Muscle of leg (tissue), 11 donors: ENCODE measurements around the gene USP21. TPM values are rescaled to one million over a fixed set of nuclear protein-coding genes. Genes with fewer than 3 reads are reported as not detected.

Source experiments
- DNase-seq: peaks from one replicate; pipeline ENCODE4 v3.0.0; 2013
- H3K27ac ChIP-seq: one replicate; pipeline ENCODE4 v1.5.1; 2013; ENCODE audit warnings: mild to moderate bottlenecking, low read length, control low read depth
- H3K27me3 ChIP-seq: one replicate; pipeline ENCODE4 v1.6.1; 2013; ENCODE audit warnings: low read length; ENCODE audit not compliant: control insufficient read depth, insufficient read depth
- H3K36me3 ChIP-seq: one replicate; pipeline ENCODE4 v1.6.1; 2013; ENCODE audit warnings: low read length; ENCODE audit not compliant: control insufficient read depth, insufficient read depth
- H3K4me1 ChIP-seq: one replicate; pipeline ENCODE4 v1.6.1; 2013; ENCODE audit warnings: low read length; ENCODE audit not compliant: control insufficient read depth, insufficient read depth
- H3K4me3 ChIP-seq: one replicate; pipeline ENCODE4 v1.5.1; 2013; ENCODE audit warnings: low read length, control low read depth
- H3K9me3 ChIP-seq: replicated peaks from 2 replicates; pipeline ENCODE4 v1.6.1; 2013; ENCODE audit warnings: low read depth, low read length; ENCODE audit not compliant: control insufficient read depth
- WGBS: methylation state at CpG from one replicate; pipeline ENCODE4 v1.1.5; 2013; ENCODE audit warnings: missing lambda C conversion rate; ENCODE audit not compliant: insufficient coverage; 5-methylcytosine and 5-hydroxymethylcytosine counted together
- polyA plus RNA-seq, 8 donors: library from polyadenylated mRNA; unstranded; fragments of 120-200 nt; gene quantifications; one replicate each; pipeline versions ENCODE4 v1.2.1 to v1.2.3, GENCODE V29; 2013; ENCODE audit warnings: inconsistent platforms in 1 of 8, low replicate concordance in 1 of 8; ENCODE audit not compliant: insufficient read length in 8 of 8, insufficient read depth in 1 of 8
- total RNA-seq: library from RNA; stranded (reverse); fragments of 120-200 nt; gene quantifications from one replicate; pipeline ENCODE4 v1.2.4, GENCODE V29; 2013

The USP21 gene
- total and polyA plus RNA-seq, 9 donors: 10.4 to 36.2 (median 26.2) TPM

GRCh38 chr1:161192476-161193465 is 33.5 kb downstream of the USP21 start:
- peak overlapping the region; percentile 20 for H3K27ac ChIP-seq
- no peak overlapping the region for H3K4me3 ChIP-seq
- WGBS: 73% methylated on average over 8 of the region's 15 CpGs
- DNase-seq: peak; percentile 86
- no peaks in the 10 kb centered on the region for H3K9me3 ChIP-seq
- no peaks in the 10 kb centered on the region for H3K27me3 ChIP-seq
- peaks cover 42% of the 10 kb centered on the region for H3K36me3 ChIP-seq
- peaks cover 48% of the 10 kb centered on the region for H3K4me1 ChIP-seq

DNA sequence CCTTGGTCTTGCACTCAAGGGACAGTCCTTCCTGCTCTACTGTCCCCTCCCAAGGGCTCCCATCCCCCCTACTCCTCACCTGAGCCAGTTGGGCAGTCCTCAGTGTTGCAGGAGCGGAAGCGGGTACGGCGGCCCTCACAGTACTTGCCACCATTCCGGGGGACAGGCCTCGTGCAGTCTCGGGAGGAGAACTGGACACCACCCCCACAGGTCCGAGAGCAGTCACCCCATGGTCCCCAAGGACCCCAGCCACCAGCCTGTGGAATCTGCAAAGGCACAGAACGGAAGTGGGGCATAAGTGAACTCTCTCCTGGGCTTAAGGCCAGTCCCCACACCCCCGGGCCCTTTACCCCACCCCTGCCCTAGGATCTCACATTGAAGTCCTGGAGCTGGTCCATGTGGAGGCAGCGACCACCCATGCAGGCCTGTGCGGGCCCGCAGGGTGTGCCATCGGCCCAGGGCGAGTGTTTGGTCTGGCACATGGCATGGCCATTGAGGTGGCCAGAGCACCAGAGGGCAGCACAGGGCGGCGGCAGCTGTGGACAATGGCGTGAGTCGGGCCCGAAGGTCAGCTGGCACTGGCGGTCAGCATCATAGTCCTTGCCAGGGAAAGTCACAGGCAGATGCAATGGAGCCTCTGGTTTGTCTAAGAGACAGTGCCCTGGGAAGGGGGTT is 34.4 kb downstream of the USP21 start:
- H3K27ac ChIP-seq: no peak overlapping the region

GRCh38 chr1:161195171-161195570 is 35.9 kb downstream of the USP21 start:
- Histone ChIP-seq H3K27ac (no peak overlapping the region), H3K4me3 (no peak overlapping the region)
- 93% methylated on average over 3 of the region's 4 CpGs for WGBS

More for the DNA sequence above, 34.4 kb downstream of the USP21 start:
- H3K4me3 ChIP-seq: no peak overlapping the region
- 83% methylated on average over 18 of the region's 21 CpGs for WGBS
- peaks cover 42% of the 10 kb centered on the region for H3K36me3 ChIP-seq
- DNase-seq: no peak
- H3K9me3 ChIP-seq: no peaks in the 10 kb centered on the region
- peaks cover 53% of the 10 kb centered on the region for H3K4me1 ChIP-seq
- no peaks in the 10 kb centered on the region for H3K27me3 ChIP-seq

DNA sequence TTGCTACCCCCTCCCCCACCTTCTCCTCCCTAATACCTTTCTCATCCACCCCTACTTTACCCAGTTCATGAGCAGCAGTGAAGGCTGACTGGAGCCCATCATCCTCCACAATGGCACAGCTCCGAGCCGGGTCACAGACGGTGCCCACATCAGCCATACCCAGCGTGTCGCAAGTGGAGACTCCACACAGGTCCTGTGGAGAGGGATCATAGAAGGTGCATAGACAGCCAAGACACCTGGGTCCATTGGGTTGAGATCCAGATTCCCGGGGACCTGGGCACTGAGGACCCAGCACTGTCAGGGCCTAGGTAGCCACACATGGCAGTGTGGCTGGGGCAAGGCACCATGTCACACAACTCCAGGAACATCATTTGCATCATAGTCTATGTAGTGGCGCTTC is 36.8 kb downstream of the USP21 start:
- Histone ChIP-seq H3K27me3 (no peaks in the 10 kb centered on the region), H3K27ac (peak overlapping the region; percentile 6), H3K36me3 (peaks cover 39% of the 10 kb centered on the region), H3K9me3 (no peaks in the 10 kb centered on the region), H3K4me3 (peak overlapping the region; percentile 46), H3K4me1 (peaks cover 75% of the 10 kb centered on the region)
- no peak for DNase-seq
- 80% methylated on average over 5 of the region's 7 CpGs for WGBS

More at GRCh38 chr1:161195171-161195570, 35.9 kb downstream of the USP21 start:
- peak; percentile 58 for DNase-seq
- Histone ChIP-seq H3K9me3 (no peaks in the 10 kb centered on the region), H3K27me3 (no peaks in the 10 kb centered on the region), H3K36me3 (peaks cover 42% of the 10 kb centered on the region), H3K4me1 (peaks cover 68% of the 10 kb centered on the region)

GRCh38 chr1:161196521-161197451 is 37.5 kb downstream of the USP21 start:
- 42% methylated on average over 18 of the region's 27 CpGs for WGBS
- peak; percentile 97 for DNase-seq

GRCh38 chr1:161197560-161198193 is 38.4 kb downstream of the USP21 start:
- DNase-seq: peak; percentile 54
- 26% methylated on average over 8 of the region's 11 CpGs for WGBS
- Histone ChIP-seq H3K27ac (peak overlapping the region; percentile 99), H3K4me3 (peak overlapping the region; percentile 46), H3K27me3 (no peaks in the 10 kb centered on the region), H3K36me3 (peaks cover 29% of the 10 kb centered on the region), H3K4me1 (peaks cover 82% of the 10 kb centered on the region), H3K9me3 (no peaks in the 10 kb centered on the region)

More at GRCh38 chr1:161196521-161197451, 37.5 kb downstream of the USP21 start:
- H3K36me3 ChIP-seq: peaks cover 32% of the 10 kb centered on the region
- no peaks in the 10 kb centered on the region for H3K9me3 ChIP-seq
- H3K27ac ChIP-seq: peak overlapping the region; percentile 99
- no peaks in the 10 kb centered on the region for H3K27me3 ChIP-seq
- H3K4me1 ChIP-seq: peaks cover 82% of the 10 kb centered on the region
- peak overlapping the region; percentile 46 for H3K4me3 ChIP-seq

GRCh38 chr1:161198194-161198896 is 39.0 kb downstream of the USP21 start:
- Histone ChIP-seq H3K4me3 (peak overlapping the region; percentile 46), H3K27ac (peak overlapping the region; percentile 99)
- WGBS: 8% methylated on average over 17 of the region's 20 CpGs

DNA sequence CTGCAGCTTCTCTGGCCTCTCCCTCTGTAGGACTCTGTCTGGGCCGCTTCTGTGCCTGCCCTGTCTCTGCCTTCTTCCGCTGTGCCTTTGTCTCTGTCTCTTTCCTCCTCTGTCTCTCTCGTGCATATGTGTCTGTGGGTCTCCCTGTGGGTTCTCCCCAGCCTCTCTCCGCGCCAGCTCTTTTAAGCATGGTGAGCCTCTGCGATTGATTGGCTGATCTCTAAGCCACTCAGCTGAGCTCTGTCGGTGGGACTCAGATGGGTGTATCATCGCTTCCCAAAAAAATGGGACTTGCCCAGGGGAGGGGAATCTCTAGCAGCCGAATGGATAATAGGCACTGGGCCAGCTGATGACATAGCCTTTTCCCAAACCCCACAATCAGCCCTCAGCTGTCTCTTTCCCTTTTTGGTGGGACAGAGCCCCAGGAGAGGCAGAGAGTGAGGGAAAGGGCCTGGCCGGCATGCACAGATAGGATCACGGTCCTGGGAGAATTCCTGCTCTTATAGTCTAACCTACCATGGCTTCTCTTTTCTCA is 39.7 kb downstream of the USP21 start, which contains the start of gene ADAMTS4:
ADAMTS4 (minus strand) TSS at position 158 of the 535 bp plus-strand sequence. CDS start 427 bp downstream, outside the sequence.
- H3K27me3 ChIP-seq: no peaks in the 10 kb centered on the region
- H3K9me3 ChIP-seq: no peaks in the 10 kb centered on the region
- peaks cover 27% of the 10 kb centered on the region for H3K36me3 ChIP-seq
- peak; percentile 97 for DNase-seq
- H3K27ac ChIP-seq: peak within 1 kb of the TSS; percentile 99
- WGBS: 12% methylated on average over 3 of the region's 11 CpGs
- peaks cover 82% of the 10 kb centered on the region for H3K4me1 ChIP-seq
- H3K4me3 ChIP-seq: peak within 1 kb of the TSS; percentile 46

More at GRCh38 chr1:161198194-161198896, 39.0 kb downstream of the USP21 start:
- Histone ChIP-seq H3K4me1 (peaks cover 82% of the 10 kb centered on the region), H3K36me3 (peaks cover 24% of the 10 kb centered on the region), H3K9me3 (no peaks in the 10 kb centered on the region), H3K27me3 (no peaks in the 10 kb centered on the region)
- DNase-seq: peak; percentile 79
